Endothelial cell of umbilical vein (primary cell): ENCODE measurements around the gene MPZL3.
A peak's percentile ranks its signal among the peaks of the same experiment; 100 is the strongest.

Source experiments
- EZH2 ChIP-seq: IDR thresholded peaks from 2 replicates; pipeline ENCODE4 v1.6.1; 2012; ENCODE audit warnings: borderline replicate concordance, low read depth, mild to moderate bottlenecking, moderate library complexity, low read length, inconsistent platforms; ENCODE audit not compliant: severe bottlenecking
- FOS ChIP-seq: IDR thresholded peaks from 2 replicates; pipeline ENCODE4 v1.6.1; 2011; ENCODE audit warnings: mild to moderate bottlenecking, low read length, moderate library complexity, borderline replicate concordance; ENCODE audit not compliant: insufficient read depth
- GATA2 ChIP-seq: IDR thresholded peaks from 2 replicates; pipeline ENCODE4 v1.7.0; 2011; ENCODE audit warnings: low read depth, mild to moderate bottlenecking, moderate library complexity, mixed read lengths, low read length; ENCODE audit not compliant: insufficient read length, insufficient read depth
- JUN ChIP-seq: IDR thresholded peaks from 2 replicates; pipeline ENCODE4 v1.6.1; 2011; ENCODE audit warnings: borderline replicate concordance, low read depth; ENCODE audit not compliant: insufficient read length, insufficient read depth
- MYC ChIP-seq: IDR thresholded peaks from one replicate; pipeline ENCODE4 v1.6.1; 2011; ENCODE audit warnings: mild to moderate bottlenecking, low read depth, low read length
- POLR2A ChIP-seq: IDR thresholded peaks from 2 replicates; pipeline ENCODE4 v1.6.1; 2012; ENCODE audit warnings: low read depth, mild to moderate bottlenecking, control low read depth, low read length
- POLR2AphosphoS5 ChIP-seq: IDR thresholded peaks from 2 replicates; pipeline ENCODE4 v1.6.1; 2012; ENCODE audit warnings: low read depth, mild to moderate bottlenecking, control low read depth, low read length, moderate library complexity; ENCODE audit not compliant: insufficient read depth
- TF ChIP-seq, protein P1 (sequence below), 2 donors: IDR thresholded peaks; 1 replicate in 1 of 2; 2 replicates in 1 of 2; pipeline ENCODE4 v1.5.1; 2011; ENCODE audit warnings: low read length in 2 of 2, mild to moderate bottlenecking in 2 of 2, moderate library complexity in 2 of 2, control low read depth in 1 of 2, inconsistent platforms in 1 of 2, low read depth in 1 of 2; ENCODE audit not compliant: insufficient read depth in 1 of 2; ENCODE audit errors: extremely low read depth in 1 of 2
- TF ChIP-seq, protein P2 (sequence below): IDR thresholded peaks from 2 replicates; pipeline ENCODE4 v1.6.1; 2011; ENCODE audit not compliant: insufficient read depth, insufficient read length

DNA sequence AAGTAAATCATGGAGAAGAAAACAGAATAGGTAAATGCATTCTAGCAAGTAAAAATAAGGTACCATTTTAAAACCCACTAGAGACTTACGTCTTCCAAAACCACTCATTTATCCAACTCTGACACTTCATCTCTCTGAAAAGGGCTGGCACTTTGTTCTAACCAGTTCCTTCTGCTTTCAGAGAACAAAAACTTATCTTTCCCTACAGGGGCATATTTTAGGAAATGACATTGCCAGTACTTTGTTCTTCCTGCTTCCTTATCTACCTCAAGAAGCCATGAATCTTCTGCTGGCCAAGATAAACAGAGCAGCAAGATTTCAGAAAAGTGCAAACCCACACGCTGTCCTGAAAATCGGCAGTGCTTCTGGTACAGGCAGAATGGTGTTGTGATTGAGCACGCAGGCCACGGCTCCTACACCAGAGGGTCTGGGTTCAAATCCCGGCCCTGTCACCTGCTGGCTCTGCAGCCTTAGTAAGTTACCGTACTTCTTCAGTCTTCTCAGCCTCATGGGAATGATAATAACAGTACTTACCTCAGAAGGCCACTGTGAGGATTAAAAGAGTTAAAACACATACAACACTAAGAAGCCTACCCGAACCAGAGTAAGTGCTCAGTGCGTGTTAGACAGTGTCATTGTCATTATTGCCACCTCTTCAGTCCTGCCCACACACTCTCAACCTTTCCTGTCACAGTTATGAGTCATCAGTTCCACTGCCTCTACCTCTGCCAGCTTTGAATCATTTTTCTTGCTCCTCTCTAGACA lies 11.0 kb downstream of the MPZL3 start:
- TF ChIP-seq, protein P1, sequence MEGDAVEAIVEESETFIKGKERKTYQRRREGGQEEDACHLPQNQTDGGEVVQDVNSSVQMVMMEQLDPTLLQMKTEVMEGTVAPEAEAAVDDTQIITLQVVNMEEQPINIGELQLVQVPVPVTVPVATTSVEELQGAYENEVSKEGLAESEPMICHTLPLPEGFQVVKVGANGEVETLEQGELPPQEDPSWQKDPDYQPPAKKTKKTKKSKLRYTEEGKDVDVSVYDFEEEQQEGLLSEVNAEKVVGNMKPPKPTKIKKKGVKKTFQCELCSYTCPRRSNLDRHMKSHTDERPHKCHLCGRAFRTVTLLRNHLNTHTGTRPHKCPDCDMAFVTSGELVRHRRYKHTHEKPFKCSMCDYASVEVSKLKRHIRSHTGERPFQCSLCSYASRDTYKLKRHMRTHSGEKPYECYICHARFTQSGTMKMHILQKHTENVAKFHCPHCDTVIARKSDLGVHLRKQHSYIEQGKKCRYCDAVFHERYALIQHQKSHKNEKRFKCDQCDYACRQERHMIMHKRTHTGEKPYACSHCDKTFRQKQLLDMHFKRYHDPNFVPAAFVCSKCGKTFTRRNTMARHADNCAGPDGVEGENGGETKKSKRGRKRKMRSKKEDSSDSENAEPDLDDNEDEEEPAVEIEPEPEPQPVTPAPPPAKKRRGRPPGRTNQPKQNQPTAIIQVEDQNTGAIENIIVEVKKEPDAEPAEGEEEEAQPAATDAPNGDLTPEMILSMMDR (IDR thresholded peaks at IDR 0.05; ENCODE audit: extremely low read depth in 1 of 2, insufficient read depth in 1 of 2, low read depth in 1 of 2, low read length in 2 of 2): no peak
- TF ChIP-seq POLR2A (peak; percentile 78), EZH2 (no peak), MYC (no peak), GATA2 (peak; percentile 98), POLR2AphosphoS5 (peak; percentile 92), JUN (peak; percentile 91), FOS (peak; percentile 72)
- TF ChIP-seq, protein P2, sequence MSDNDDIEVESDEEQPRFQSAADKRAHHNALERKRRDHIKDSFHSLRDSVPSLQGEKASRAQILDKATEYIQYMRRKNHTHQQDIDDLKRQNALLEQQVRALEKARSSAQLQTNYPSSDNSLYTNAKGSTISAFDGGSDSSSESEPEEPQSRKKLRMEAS: no peak
